OCI-LY1 (cell line): Measurements from ENCODE around the gene AKAP1.

Experiments
- H2AFZ ChIP-seq: fragments of 200-600 bp; sonication (generic), shearing (Covaris generic); 2 replicates; pipeline ENCODE4 v1.6.0; 2014; ENCODE audit warnings: antibody characterized with exemption, mild to moderate bottlenecking, low read length
- H3F3A ChIP-seq: fragments of 200-600 bp; sonication (generic), shearing (Covaris generic); 2 replicates; pipeline ENCODE4 v1.6.0; 2014; ENCODE audit warnings: mild to moderate bottlenecking, antibody characterized with exemption, low read length, moderate library complexity; ENCODE audit not compliant: insufficient read depth
- H3K27ac ChIP-seq: fragments of 200-600 bp; sonication (generic); 2 replicates; pipeline ENCODE4 v1.5.1; 2014; ENCODE audit warnings: low read length, mixed run types, mild to moderate bottlenecking, low read depth; ENCODE audit not compliant: poor library complexity, severe bottlenecking
- H3K27me3 ChIP-seq: fragments of 200-600 bp; sonication (generic); 2 replicates; pipeline ENCODE4 v1.6.0; 2014; ENCODE audit warnings: antibody characterized with exemption, mild to moderate bottlenecking, low read length, moderate library complexity; ENCODE audit not compliant: insufficient read depth
- H3K36me3 ChIP-seq: fragments of 200-600 bp; sonication (generic); 2 replicates; pipeline ENCODE4 v1.6.1; 2014; ENCODE audit warnings: mild to moderate bottlenecking, antibody characterized with exemption, low read length, moderate library complexity, mixed read lengths; ENCODE audit not compliant: insufficient read depth
- H3K4me1 ChIP-seq: fragments of 200-600 bp; sonication (generic); 2 replicates; pipeline ENCODE4 v1.5.1; 2014; ENCODE audit warnings: mild to moderate bottlenecking, low read length, moderate library complexity; ENCODE audit not compliant: insufficient read depth, severe bottlenecking
- H3K4me2 ChIP-seq: fragments of 200-600 bp; sonication (generic), shearing (Covaris generic); 2 replicates; pipeline ENCODE4 v1.6.1; 2014; ENCODE audit warnings: low read length
- H3K4me3 ChIP-seq: fragments of 200-600 bp; sonication (generic); 2 replicates; pipeline ENCODE4 v1.5.1; 2014; ENCODE audit warnings: low read length, low read depth, mild to moderate bottlenecking, mixed read lengths; ENCODE audit not compliant: poor library complexity, severe bottlenecking
- H3K79me2 ChIP-seq: fragments of 200-600 bp; shearing (Covaris generic); 2 replicates; pipeline ENCODE4 v1.6.1; 2016; ENCODE audit warnings: mixed run types, low read length, mixed read lengths; ENCODE audit not compliant: insufficient read depth
- H3K9ac ChIP-seq: fragments of 200-600 bp; sonication (generic), shearing (Covaris generic); 2 replicates; pipeline ENCODE4 v1.6.1; 2014; ENCODE audit warnings: mild to moderate bottlenecking, low read length, mixed read lengths
- H3K9me2 ChIP-seq: fragments of 200-600 bp; sonication (generic), shearing (Covaris generic); 2 replicates; pipeline ENCODE4 v1.6.1; 2014; ENCODE audit warnings: low read depth, mild to moderate bottlenecking, low read length, mixed read lengths
- H3K9me3 ChIP-seq: fragments of 200-600 bp; shearing (Covaris generic); 2 replicates; pipeline ENCODE4 v1.6.1; 2014; ENCODE audit warnings: low read length, mixed read lengths
- H4K20me1 ChIP-seq: fragments of 200-600 bp; sonication (generic), shearing (Covaris generic); 2 replicates; pipeline ENCODE4 v1.6.0; 2016; ENCODE audit warnings: mild to moderate bottlenecking, low read length; ENCODE audit not compliant: insufficient read depth
- EZH2 ChIP-seq: fragments of 200-600 bp; sonication (generic), shearing (Covaris generic); IDR thresholded peaks from 2 replicates; pipeline ENCODE4 v1.8.0; 2017; ENCODE audit warnings: borderline replicate concordance, mixed run types, mild to moderate bottlenecking, antibody characterized with exemption, low read length, moderate library complexity, mixed read lengths
- TF ChIP-seq, protein P1 (sequence below): fragments of 200-600 bp; sonication (generic), shearing (Covaris generic); IDR thresholded peaks from 2 replicates; pipeline ENCODE4 v1.5.1; 2017; ENCODE audit warnings: mild to moderate bottlenecking, antibody characterized with exemption, low read length, moderate library complexity, mixed read lengths

The AKAP1 gene

DNA sequence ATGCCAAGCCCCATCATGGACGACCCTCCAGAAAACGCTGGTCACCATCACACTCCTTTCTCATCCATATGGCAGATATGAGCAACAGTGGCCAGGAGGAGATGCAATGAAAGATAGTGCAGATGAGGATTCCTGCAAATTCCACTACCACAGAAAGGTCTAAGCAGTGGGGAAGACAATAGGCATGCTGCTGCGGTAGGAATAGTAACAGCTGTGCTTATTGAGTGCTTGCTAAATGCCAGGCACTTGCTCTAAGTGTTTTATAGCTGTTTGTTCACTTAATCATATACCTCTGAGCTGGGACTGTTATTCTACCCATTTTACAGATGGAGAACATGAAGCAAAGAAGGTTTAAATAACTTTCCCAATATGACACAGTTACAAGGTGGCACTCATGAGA lies 46.6 kb upstream of the AKAP1 start:
- Histone ChIP-seq H3K4me2 (no peak overlapping the region), H3K9me2 (no peaks in the 10 kb centered on the region), H3K27ac (no peak overlapping the region), H3F3A (no peaks in the 10 kb centered on the region), H3K36me3 (no peaks in the 10 kb centered on the region), H3K9me3 (no peaks in the 10 kb centered on the region), H3K4me1 (no peaks in the 10 kb centered on the region), H4K20me1 (no peaks in the 10 kb centered on the region), H3K27me3 (peaks cover 12% of the 10 kb centered on the region; the same call in 1 of the 2 replicates), H3K79me2 (no peaks in the 10 kb centered on the region), H3K9ac (no peak overlapping the region), H2AFZ (no peak overlapping the region), H3K4me3 (no peak overlapping the region)
- TF ChIP-seq, protein P1, sequence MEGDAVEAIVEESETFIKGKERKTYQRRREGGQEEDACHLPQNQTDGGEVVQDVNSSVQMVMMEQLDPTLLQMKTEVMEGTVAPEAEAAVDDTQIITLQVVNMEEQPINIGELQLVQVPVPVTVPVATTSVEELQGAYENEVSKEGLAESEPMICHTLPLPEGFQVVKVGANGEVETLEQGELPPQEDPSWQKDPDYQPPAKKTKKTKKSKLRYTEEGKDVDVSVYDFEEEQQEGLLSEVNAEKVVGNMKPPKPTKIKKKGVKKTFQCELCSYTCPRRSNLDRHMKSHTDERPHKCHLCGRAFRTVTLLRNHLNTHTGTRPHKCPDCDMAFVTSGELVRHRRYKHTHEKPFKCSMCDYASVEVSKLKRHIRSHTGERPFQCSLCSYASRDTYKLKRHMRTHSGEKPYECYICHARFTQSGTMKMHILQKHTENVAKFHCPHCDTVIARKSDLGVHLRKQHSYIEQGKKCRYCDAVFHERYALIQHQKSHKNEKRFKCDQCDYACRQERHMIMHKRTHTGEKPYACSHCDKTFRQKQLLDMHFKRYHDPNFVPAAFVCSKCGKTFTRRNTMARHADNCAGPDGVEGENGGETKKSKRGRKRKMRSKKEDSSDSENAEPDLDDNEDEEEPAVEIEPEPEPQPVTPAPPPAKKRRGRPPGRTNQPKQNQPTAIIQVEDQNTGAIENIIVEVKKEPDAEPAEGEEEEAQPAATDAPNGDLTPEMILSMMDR = no peak
- TF ChIP-seq EZH2 = no peak

- Histone ChIP-seq H2AFZ (no peak overlapping the region), H3F3A (no peaks in the 10 kb centered on the region), H3K4me1 (no peaks in the 10 kb centered on the region), H3K4me2 (no peak overlapping the region), H3K4me3 (no peak overlapping the region), H3K27me3 (peaks cover 20% of the 10 kb centered on the region; the same call in 1 of the 2 replicates), H3K9me3 (no peaks in the 10 kb centered on the region), H3K9ac (no peak overlapping the region), H3K36me3 (no peaks in the 10 kb centered on the region), H3K79me2 (no peaks in the 10 kb centered on the region), H4K20me1 (no peaks in the 10 kb centered on the region), H3K9me2 (no peaks in the 10 kb centered on the region), H3K27ac (no peak overlapping the region)
- no peak for TF ChIP-seq EZH2
- TF ChIP-seq, protein P1 = no peak
Observed at GRCh38 chr17:57040571-57040970, 44.5 kb upstream of the AKAP1 start.

GRCh38 chr17:57043276-57043675 lies 41.8 kb upstream of the AKAP1 start:
- H3K9me3 ChIP-seq = no peaks in the 10 kb centered on the region
- no peak overlapping the region for H3K27ac ChIP-seq
- TF ChIP-seq, protein P1 = no peak
- TF ChIP-seq EZH2 = no peak
- H3K9me2 ChIP-seq = no peaks in the 10 kb centered on the region
- peaks cover 21% of the 10 kb centered on the region; the same call in 1 of the 2 replicates for H3K27me3 ChIP-seq
- no peaks in the 10 kb centered on the region for H4K20me1 ChIP-seq
- no peak overlapping the region for H3K4me2 ChIP-seq
- H3K9ac ChIP-seq = no peak overlapping the region
- H3K79me2 ChIP-seq = no peaks in the 10 kb centered on the region
- no peaks in the 10 kb centered on the region for H3K36me3 ChIP-seq
- H2AFZ ChIP-seq = no peak overlapping the region
- no peaks in the 10 kb centered on the region for H3K4me1 ChIP-seq
- no peak overlapping the region for H3K4me3 ChIP-seq
- no peaks in the 10 kb centered on the region for H3F3A ChIP-seq
